Ovary (tissue), 9 donors: ENCODE data around the gene SERPINA4. TPM values are rescaled to one million over a fixed set of nuclear protein-coding genes. Genes with fewer than 3 reads are reported as not detected.

Source experiments
- DNase-seq, 5 donors: peaks; one replicate each; pipeline ENCODE4 v3.0.0-alpha.2; 2019 to 2020
- H3K27ac ChIP-seq, 2 donors: fragments of 200-600 bp; one replicate each; pipeline versions ENCODE4 v1.5.1 to v1.8.0; 2019 to 2022
- H3K27me3 ChIP-seq: fragments of 200-600 bp; one replicate; pipeline ENCODE4 v1.8.0; 2022
- H3K36me3 ChIP-seq: fragments of 200-600 bp; sonication (generic); one replicate; pipeline ENCODE4 v1.5.1; 2019
- H3K4me1 ChIP-seq: one replicate; pipeline ENCODE4 v1.8.1; 2013; ENCODE audit warnings: mild to moderate bottlenecking, moderate library complexity; ENCODE audit not compliant: insufficient read depth
- H3K4me3 ChIP-seq: fragments of 200-600 bp; sonication (generic); one replicate; pipeline ENCODE4 v1.5.1; 2017
- H3K9me3 ChIP-seq, 2 donors: fragments of 200-600 bp in 1 of 2; sonication (generic) in 1 of 2; one replicate each; pipeline versions ENCODE4 v1.5.1 to v1.8.1; 2013 to 2019; ENCODE audit warnings: mild to moderate bottlenecking in 1 of 2, moderate library complexity in 1 of 2
- EP300 ChIP-seq: sonication (generic); formaldehyde crosslinking; IDR thresholded peaks from one replicate; pipeline ENCODE4 v1.6.1; 2017; ENCODE audit warnings: antibody characterized with exemption
- POLR2A ChIP-seq: fragments of 450-650 bp; IDR thresholded peaks from one replicate; pipeline ENCODE4 v1.6.1; 2017; ENCODE audit warnings: antibody characterized with exemption, mild to moderate bottlenecking, moderate library complexity
- WGBS, 3 donors: extraction: QIAGEN DNeasy Blood & Tissue Kit in 1 of 3; methylation state at CpG; one replicate each; pipeline versions ENCODE4 v1.1.5 to v1.1.7; 2013 to 2017; 5-methylcytosine and 5-hydroxymethylcytosine counted together
- intact Hi-C, 4 donors: fragments of 100-400 bp; cut with DNase I; formaldehyde crosslinking; loops; one replicate each; pipeline versions ENCODE4 v1.11.0 to v1.15.1; 2022 to 2023
- polyA plus RNA-seq, 2 donors: library from polyadenylated mRNA; stranded (reverse); fragments of 200-250 nt in 1 of 2; fragments of 350-450 nt in 1 of 2; fragmentation: Illumina TruSeq in 1 of 2; extraction: RNeasy Lipid Tissue Mini Kit (QIAGEN cat#74804) in 1 of 2; gene quantifications; one replicate each; pipeline ENCODE4 v1.2.3, GENCODE V29; 2013 to 2014
- total RNA-seq, 7 donors: library from RNA; depleted of rRNA in 2 of 7; stranded (reverse); fragments of >200 nt in 2 of 7; fragmentation: NEBNext Ultra II Directional in 3 of 7; extraction: Animal tissue kit (Norgen Biotek cat#: 25700) in 3 of 7; gene quantifications; one replicate each; pipeline versions ENCODE4 v1.1.0 to v1.2.4, GENCODE V29; 2016 to 2023
- TF ChIP-seq, protein P1 (sequence below), 3 donors: fragments of 450-650 bp in 2 of 3; fragments of 200-600 bp in 1 of 3; IDR thresholded peaks; one replicate each; pipeline versions ENCODE4 v1.5.1 to v1.8.0; 2016 to 2022; ENCODE audit warnings: antibody characterized with exemption in 3 of 3, mild to moderate bottlenecking in 1 of 3
- donor health status: DM: no; HTN: no; CAD: no; lungs with moderate emphysema.
- donor health status: DM: no; HTN: no; CAD: no.
- donor health status: Bipolar disorder and iron deficiency.
- donor health status: DM: yes; HTN: yes; CAD: no.
- donor health status: DM: no; HTN: no; CAD: no.
- donor health status: DM: yes; HTN: yes; CAD: no.

SERPINA4 gene
- total and polyA plus RNA-seq, 9 donors = 0.11 to 0.22 (median 0.15) TPM; not detected in 5

DNA sequence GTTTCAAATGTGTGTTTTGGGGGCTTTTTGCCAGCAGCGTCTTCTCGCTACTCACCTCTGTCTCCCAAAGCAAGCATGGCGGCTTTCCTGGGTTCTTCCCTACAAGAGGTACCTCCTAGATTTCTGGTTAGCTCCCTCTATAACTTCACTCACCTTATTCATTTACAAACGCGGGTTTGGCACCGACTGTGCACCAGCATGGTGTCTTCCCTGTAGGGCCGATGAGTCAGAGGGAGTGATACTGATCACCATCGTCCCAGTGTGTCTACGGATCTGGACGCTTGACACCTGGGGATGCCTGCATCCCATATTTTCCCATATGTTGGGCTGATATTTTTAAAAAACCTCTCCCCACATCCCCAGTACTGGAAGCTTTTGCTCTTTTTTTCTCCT, 44.0 kb upstream of the SERPINA4 start:
- no peaks in the 10 kb centered on the region for H3K9me3 ChIP-seq
- TF ChIP-seq POLR2A = no peak
- H3K4me3 ChIP-seq = no peak overlapping the region
- DNase-seq = no peak
- no peaks in the 10 kb centered on the region for H3K36me3 ChIP-seq
- no peaks in the 10 kb centered on the region for H3K4me1 ChIP-seq
- intact Hi-C loops = no loop called here
- no peaks in the 10 kb centered on the region for H3K27me3 ChIP-seq
- H3K27ac ChIP-seq = no peak overlapping the region
- 59 to 69% (median 63%) methylated on average over 10 of the region's 10 CpGs for WGBS, 3 donors

GRCh38 chr14:94517641-94518257, 43.5 kb upstream of the SERPINA4 start:
- H3K4me1 ChIP-seq = no peaks in the 10 kb centered on the region
- no peak for DNase-seq
- no peaks in the 10 kb centered on the region for H3K27me3 ChIP-seq
- TF ChIP-seq, protein P1, sequence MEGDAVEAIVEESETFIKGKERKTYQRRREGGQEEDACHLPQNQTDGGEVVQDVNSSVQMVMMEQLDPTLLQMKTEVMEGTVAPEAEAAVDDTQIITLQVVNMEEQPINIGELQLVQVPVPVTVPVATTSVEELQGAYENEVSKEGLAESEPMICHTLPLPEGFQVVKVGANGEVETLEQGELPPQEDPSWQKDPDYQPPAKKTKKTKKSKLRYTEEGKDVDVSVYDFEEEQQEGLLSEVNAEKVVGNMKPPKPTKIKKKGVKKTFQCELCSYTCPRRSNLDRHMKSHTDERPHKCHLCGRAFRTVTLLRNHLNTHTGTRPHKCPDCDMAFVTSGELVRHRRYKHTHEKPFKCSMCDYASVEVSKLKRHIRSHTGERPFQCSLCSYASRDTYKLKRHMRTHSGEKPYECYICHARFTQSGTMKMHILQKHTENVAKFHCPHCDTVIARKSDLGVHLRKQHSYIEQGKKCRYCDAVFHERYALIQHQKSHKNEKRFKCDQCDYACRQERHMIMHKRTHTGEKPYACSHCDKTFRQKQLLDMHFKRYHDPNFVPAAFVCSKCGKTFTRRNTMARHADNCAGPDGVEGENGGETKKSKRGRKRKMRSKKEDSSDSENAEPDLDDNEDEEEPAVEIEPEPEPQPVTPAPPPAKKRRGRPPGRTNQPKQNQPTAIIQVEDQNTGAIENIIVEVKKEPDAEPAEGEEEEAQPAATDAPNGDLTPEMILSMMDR (IDR thresholded peaks at IDR 0.05) = no peak
- no peak overlapping the region for H3K4me3 ChIP-seq
- 26 to 46% (median 39%) methylated on average over 7 of the region's 7 CpGs for WGBS, 3 donors
- H3K9me3 ChIP-seq = no peaks in the 10 kb centered on the region
- H3K27ac ChIP-seq = no peak overlapping the region
- intact Hi-C loops = no loop called here
- no peaks in the 10 kb centered on the region for H3K36me3 ChIP-seq

DNA sequence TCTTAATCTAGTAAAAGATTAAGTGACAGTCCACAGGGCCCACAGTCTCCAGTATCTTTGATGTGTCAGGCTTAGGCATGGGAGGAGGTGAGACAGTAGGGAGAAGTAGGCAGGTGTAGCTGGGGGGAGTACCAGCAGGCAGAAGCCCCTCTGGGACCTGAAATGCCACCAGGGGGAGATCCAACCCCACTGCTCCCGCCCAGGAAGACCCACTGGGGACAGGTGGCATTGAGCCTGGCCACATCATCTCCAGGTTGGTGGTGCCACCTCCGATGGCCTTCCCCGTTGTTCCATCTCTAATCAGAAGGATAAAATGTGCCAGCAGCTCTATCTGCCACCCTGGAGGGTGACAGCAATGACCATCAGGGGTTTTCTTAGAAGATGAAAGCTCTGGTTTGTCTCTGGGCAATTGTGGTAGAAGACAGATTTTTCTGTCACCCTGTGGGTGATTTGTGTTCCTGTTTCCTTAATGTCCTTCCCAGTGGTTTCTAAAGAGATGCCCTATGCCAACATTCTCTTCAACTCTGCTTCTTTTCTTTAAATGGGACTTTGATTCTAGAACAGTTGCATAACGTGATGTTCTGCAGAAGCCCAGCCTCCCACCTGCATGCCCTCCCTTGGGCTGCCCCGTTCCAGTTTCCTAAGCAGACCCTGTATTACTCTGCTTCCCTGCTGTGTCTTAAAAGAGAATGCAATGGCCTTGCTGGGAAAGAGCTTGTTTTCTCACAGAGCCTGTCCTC, 39.7 kb upstream of the SERPINA4 start:
- intact Hi-C loops = loop anchor here in 1 of 4 donors (5.0 kb wide), 1 partner anchor 1011 kb away; no protein-coding TSS in a partner anchor
- Histone ChIP-seq H3K27me3 (no peaks in the 10 kb centered on the region), H3K27ac (no peak overlapping the region), H3K4me1 (no peaks in the 10 kb centered on the region), H3K36me3 (no peaks in the 10 kb centered on the region), H3K4me3 (no peak overlapping the region), H3K9me3 (no peaks in the 10 kb centered on the region)
- no peak for DNase-seq
- 47 to 55% (median 50%) methylated on average over 5 of the region's 5 CpGs for WGBS, 3 donors
- TF ChIP-seq POLR2A (no peak), EP300 (no peak)
- TF ChIP-seq, protein P1 (IDR thresholded peaks at IDR 0.05) = no peak

DNA sequence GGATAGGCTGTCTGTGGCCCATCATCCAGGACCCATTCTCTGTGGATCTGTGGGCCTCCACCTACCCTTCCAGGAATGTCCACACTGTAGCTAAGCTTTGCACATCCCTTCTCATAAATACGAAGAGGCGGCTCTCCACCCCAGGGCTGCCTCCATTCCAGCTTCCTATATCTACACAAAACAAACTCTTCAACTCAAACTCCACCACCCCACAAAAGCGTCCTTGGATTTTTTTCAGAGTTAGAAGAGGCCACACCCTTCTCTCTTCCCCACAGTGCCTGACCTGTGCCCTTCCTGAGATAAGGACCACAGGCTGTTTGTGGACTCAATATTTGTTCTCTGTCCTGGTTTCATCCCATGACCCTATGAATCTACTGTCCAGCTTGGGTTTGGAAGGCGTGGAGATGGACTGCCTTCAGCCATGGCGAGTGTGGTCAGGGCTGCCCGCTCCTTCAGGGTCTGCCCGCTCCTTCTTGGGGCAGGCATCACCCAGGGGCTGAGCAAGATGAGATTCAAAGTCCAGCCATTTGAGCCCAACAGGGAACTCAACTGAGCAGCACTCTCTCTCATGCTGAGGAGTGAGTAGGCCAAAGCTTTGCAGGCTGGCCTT, 39.0 kb upstream of the SERPINA4 start:
- Histone ChIP-seq H3K27ac (no peak overlapping the region), H3K4me3 (no peak overlapping the region), H3K27me3 (no peaks in the 10 kb centered on the region), H3K36me3 (no peaks in the 10 kb centered on the region), H3K9me3 (no peaks in the 10 kb centered on the region), H3K4me1 (no peaks in the 10 kb centered on the region)
- TF ChIP-seq POLR2A = no peak
- WGBS, 3 donors = 73 to 88% (median 82%) methylated on average over 7 of the region's 7 CpGs
- intact Hi-C loops = loop anchor here in 1 of 4 donors (5.0 kb wide), 1 partner anchor 1010 kb away; no protein-coding TSS in a partner anchor
- no peak for DNase-seq

DNA sequence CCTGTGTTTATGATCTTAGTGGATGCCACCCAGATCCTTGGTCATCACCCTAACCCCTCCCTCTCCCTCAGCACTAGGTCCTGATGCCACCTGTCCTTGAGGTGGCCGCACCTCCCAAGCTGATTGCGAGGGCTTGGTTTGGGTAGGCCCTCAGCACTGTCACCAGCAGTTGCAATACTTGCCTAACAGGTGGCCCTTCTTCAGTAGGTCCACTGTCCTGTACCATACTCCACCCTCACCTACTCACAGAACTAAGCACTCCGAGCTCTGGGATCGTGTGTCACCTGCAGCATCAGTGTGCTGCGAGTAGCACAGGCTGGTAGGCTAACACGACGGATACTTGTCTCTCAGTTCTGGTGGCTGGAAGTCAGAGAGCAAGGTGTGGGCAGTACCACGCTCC, 38.0 kb upstream of the SERPINA4 start:
- TF ChIP-seq, protein P1 (IDR thresholded peaks at IDR 0.05) = no peak
- TF ChIP-seq EP300 (no peak), POLR2A (no peak)
- Histone ChIP-seq H3K9me3 (no peaks in the 10 kb centered on the region), H3K4me1 (no peaks in the 10 kb centered on the region), H3K27ac (no peak overlapping the region), H3K27me3 (no peaks in the 10 kb centered on the region), H3K36me3 (no peaks in the 10 kb centered on the region), H3K4me3 (no peak overlapping the region)
- no peak for DNase-seq
- WGBS, 3 donors = 86 to 88% (median 86%) methylated on average over 8 of the region's 8 CpGs
- intact Hi-C loops = loop anchor here in 1 of 4 donors (5.0 kb wide), 1 partner anchor 1009 kb away; no protein-coding TSS in a partner anchor
